Measurements from ENCODE around the gene GM2A.
A peak's percentile ranks its signal among the peaks of the same experiment; 100 is the strongest.

Gene GM2A

DNA sequence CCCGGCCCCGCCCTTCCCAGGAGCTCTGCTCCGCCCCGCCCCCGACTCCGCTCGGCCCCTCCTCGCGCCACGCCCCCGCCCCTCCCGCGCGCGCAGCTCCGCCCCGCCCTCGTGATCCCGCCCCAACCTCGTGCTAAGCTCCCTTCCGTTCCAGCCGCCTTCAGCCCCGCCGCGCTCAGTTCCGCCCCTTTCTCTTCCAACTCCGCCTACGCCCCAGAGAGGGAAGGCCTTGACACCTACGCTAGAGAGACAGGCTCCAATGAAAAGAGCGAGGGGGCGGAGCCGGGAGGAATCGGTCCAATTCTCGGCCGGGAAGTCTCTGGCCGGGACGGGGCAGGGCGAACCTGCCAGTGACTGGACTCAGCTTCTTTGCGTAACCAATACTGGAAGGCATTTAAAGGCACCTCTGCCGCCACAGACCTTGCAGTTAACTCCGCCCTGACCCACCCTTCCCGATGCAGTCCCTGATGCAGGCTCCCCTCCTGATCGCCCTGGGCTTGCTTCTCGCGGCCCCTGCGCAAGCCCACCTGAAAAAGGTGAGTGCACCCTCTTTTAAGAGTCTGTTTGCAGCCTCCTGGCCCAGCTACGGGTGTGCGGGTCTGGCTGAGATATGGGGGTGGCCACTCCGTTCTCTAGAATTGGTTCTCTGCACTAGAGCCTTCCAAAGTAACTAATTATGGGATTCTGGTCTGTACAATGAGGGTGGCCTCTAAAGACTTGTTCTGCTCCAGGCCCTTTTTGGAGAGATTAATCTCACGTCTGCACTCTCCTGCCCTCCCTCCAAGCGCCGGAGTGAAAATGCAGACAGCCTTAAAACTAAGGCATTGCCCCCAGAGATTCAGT, at the start of gene GM2A:
TSS of gene GM2A (plus strand) at position 424 of the 843 bp plus-strand sequence. CDS start at position 456, 32 bp downstream.
- Mint-ChIP-seq H3K9me3 (no peaks in the 10 kb centered on the region), H3K4me3 (peak within 1 kb of the TSS; percentile 89), H3K4me1 (ENCODE audit: low read depth) (peaks cover 49% of the 10 kb centered on the region)

DNA sequence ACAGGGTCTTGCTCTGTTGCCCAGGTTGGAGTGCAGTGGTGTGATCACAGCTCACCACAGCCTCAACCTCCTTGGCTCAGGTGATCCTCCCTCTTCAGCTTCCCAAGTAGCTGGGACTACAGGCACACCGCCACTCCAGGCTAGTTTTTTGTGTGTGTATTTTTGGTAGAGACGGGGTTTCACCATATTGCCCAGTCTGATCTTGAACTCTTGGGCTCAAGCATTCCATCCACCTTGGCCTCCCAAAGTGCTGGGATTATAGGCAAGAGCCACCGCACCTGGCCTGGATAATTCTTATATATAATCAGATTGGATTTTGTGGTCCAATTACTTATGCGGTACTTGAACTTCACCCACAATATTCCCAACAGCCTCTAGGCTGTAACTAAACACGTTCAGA, 48.9 kb upstream of the GM2A start:
- Mint-ChIP-seq H3K27me3 (no peaks in the 10 kb centered on the region), H3K36me3 (ENCODE audit: low read depth) (peaks cover 33% of the 10 kb centered on the region), H3K4me3 (no peak overlapping the region), H3K4me1 (ENCODE audit: low read depth) (peaks cover 56% of the 10 kb centered on the region), H3K9me3 (no peaks in the 10 kb centered on the region), H3K27ac (peak overlapping the region; percentile 71)
- peak; percentile 16 for DNase-seq

More for the DNA sequence above, at the start of gene GM2A:
- peak; percentile 96 for DNase-seq
- no peaks in the 10 kb centered on the region for H3K27me3 Mint-ChIP-seq
- H3K36me3 Mint-ChIP-seq (ENCODE audit: low read depth): peaks cover 2% of the 10 kb centered on the region
- peak within 1 kb of the TSS; percentile 94 for H3K27ac Mint-ChIP-seq

DNA sequence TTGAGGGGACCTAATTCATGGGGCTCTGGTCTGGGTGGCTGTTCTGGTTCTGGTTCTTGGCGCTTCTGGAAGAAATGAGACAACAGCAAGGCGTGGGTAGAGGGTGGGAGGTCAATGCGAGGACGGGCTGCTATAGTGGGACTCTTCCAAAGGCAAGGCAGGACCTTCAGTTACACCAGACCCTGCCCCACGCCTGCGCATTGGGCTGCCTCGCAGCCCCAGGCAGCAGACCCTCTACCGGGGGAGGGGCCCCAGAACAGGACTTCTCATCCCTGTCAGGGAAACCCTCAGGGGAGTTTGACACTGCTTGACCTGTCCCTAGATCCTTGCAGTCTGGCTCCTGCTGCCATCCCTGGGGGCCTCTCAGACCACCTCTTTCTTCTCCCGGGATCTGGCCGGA, 47.6 kb upstream of the GM2A start:
- peaks cover 64% of the 10 kb centered on the region for H3K4me1 Mint-ChIP-seq (ENCODE audit: low read depth)
- peaks cover 23% of the 10 kb centered on the region for H3K36me3 Mint-ChIP-seq (ENCODE audit: low read depth)
- no peak overlapping the region for H3K4me3 Mint-ChIP-seq
- no peaks in the 10 kb centered on the region for H3K9me3 Mint-ChIP-seq
- peak; percentile 28 for DNase-seq
- H3K27me3 Mint-ChIP-seq: no peaks in the 10 kb centered on the region
- peak overlapping the region; percentile 56 for H3K27ac Mint-ChIP-seq

DNA sequence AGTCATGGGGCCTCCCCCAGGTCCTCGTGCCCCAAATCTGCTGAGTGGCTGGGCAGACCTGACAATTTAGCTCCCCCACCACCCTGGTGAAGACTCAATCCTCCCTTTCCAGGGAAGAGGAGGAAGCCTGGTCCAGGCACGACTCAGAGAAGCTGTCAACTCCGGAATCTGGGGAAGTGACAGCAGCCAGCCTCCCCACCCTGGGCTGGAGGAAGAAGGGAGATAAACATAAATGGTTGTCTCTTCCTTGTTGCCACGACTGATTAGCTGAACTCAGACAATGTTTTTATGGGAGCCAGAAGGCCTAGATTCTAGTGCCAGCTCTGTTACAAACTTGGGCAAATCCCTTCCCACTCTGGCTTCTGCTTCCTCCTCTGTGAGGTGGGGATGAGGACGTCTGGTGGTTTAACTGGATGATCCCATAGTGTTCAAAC, 44.5 kb upstream of the GM2A start:
- no peaks in the 10 kb centered on the region for H3K9me3 Mint-ChIP-seq
- DNase-seq: peak; percentile 37
- no peak overlapping the region for H3K4me3 Mint-ChIP-seq
- peaks cover 73% of the 10 kb centered on the region for H3K4me1 Mint-ChIP-seq (ENCODE audit: low read depth)
- H3K27ac Mint-ChIP-seq: peak overlapping the region; percentile 89
- H3K36me3 Mint-ChIP-seq (ENCODE audit: low read depth): peaks cover 18% of the 10 kb centered on the region
- no peaks in the 10 kb centered on the region for H3K27me3 Mint-ChIP-seq

DNA sequence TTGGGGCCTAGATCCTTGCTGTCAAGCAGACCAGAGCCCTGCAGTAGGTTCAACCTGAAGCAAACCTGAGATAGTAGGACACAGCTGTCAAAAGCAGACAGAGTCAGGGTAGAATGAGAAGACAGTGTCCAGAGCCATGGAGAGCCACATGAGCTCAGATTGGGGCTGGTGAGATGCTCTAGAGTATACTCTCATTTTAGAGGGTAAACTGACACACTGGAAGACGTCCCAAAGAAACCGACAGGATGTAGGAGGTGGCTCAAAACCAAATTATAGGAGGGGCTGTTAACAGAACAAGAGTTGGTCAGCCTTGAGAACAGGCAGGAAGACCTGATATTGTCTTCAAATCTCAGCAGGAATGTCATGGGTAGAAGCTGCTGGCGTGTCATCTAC, 40.6 kb upstream of the GM2A start:
- H3K4me1 Mint-ChIP-seq (ENCODE audit: low read depth): peaks cover 87% of the 10 kb centered on the region
- peak overlapping the region; percentile 92 for H3K27ac Mint-ChIP-seq
- peaks cover 44% of the 10 kb centered on the region for H3K36me3 Mint-ChIP-seq (ENCODE audit: low read depth)
- no peak for DNase-seq
- H3K27me3 Mint-ChIP-seq: no peaks in the 10 kb centered on the region
- peak overlapping the region; percentile 82 for H3K4me3 Mint-ChIP-seq
- H3K9me3 Mint-ChIP-seq: no peaks in the 10 kb centered on the region

DNA sequence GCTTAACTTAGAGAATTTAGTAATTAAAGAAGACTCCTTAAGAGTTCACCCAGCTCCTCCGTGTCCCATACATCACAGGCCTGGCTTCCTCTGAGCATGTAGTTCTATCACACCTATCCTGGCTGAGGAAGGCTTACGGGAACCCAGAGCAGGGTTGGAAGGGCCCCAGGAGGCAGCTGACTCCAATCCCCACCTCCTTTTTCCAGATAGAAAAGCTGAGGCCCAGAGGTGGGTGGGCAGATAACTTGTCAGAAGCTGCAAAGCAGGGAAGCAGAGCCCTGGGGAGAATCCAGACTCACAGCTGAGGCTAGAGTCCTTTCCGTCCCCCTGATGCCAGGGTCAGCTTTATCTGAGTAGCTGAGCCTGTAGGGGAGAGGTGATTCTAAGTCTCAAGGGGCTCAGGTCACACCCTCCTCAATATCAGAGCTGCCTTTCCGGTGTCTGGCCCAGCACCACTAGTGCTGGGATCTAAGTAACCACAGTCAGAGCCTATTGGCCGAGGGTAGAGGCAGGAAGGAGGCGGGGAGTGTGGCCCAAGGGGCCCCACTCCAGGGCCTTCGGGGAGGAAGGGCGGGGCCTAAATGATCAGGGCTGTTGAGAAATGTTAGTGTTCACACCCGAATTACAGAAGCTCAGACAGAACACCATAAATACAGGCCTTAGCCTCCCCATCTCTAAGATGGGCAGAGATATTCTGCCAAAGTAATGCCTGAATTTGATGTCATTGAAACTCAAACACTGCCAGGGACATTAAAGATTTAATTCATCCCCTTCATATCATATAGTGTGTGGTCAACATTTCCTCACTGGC, 39.0 kb upstream of the GM2A start:
- peak; percentile 83 for DNase-seq
- Mint-ChIP-seq H3K27ac (peak overlapping the region; percentile 97), H3K4me3 (peak overlapping the region; percentile 82), H3K4me1 (ENCODE audit: low read depth) (peaks cover 88% of the 10 kb centered on the region), H3K27me3 (no peaks in the 10 kb centered on the region), H3K36me3 (ENCODE audit: low read depth) (peaks cover 57% of the 10 kb centered on the region), H3K9me3 (no peaks in the 10 kb centered on the region)

DNA sequence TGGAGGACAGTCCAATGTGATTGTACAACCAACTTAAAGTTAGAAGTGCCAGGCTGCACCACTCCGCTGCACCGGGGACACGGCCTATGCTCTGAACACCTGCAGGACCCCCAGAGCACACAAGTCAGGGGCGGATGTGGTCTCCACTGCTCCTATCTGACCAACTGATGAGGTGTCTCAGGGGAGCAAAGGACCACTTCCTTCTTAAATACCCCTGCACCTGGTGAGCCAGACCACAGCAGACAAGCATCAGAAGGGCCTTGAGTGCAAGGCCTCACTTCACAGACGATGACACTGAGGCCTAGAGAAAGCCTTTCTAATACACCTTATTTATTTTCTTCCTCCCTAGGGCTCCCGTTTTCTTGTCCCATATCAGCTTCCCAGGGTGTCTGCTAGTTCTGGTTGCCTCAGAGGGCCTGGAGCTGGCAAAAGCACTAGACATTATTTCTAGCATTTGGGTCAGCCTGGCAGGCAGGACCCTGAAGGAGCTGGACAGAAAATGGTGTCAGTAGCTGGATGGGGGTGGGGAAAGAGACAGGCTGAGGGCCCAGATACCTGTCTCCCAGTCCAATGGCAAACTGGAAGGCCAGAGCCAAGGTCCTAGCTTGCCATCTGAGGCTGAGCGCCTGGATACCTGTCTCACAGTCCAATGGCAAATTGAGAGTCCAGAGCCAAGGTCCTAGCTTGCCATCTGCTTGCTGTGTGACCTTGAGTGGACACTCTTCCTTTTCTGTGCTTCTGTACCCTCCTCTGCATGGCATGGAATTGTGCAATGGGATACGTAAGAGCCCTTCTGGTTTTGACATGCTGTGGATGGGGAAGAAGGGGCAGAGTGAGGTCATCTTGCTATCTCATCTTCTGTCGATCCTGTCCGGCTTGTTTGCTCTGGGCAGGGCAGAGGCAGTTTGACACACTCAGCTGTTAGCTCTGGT, 38.1 kb upstream of the GM2A start:
- peaks cover 63% of the 10 kb centered on the region for H3K36me3 Mint-ChIP-seq (ENCODE audit: low read depth)
- no peaks in the 10 kb centered on the region for H3K9me3 Mint-ChIP-seq
- no peaks in the 10 kb centered on the region for H3K27me3 Mint-ChIP-seq
- H3K27ac Mint-ChIP-seq: peak overlapping the region; percentile 97
- peaks cover 88% of the 10 kb centered on the region for H3K4me1 Mint-ChIP-seq (ENCODE audit: low read depth)
- peak; percentile 54 for DNase-seq
- H3K4me3 Mint-ChIP-seq: peak overlapping the region; percentile 82

DNA sequence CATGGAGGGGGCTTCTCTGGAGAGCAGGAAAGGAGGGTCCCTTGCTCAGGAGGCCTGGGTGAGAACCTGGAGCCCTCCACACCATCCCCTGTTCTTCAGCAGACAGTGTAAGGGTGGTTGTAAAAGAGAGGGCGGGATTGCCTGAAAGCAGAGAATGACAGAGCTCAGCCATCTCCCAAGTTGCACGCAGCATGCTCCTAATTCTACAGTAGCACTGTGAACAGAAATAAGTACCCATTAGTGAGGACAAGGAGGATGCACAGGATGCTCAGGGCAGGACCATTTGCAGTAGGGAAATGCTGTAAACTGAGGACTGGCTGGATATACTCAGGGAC, 37.5 kb upstream of the GM2A start:
- peak overlapping the region; percentile 82 for H3K4me3 Mint-ChIP-seq
- no peaks in the 10 kb centered on the region for H3K27me3 Mint-ChIP-seq
- DNase-seq: peak; percentile 42

DNA sequence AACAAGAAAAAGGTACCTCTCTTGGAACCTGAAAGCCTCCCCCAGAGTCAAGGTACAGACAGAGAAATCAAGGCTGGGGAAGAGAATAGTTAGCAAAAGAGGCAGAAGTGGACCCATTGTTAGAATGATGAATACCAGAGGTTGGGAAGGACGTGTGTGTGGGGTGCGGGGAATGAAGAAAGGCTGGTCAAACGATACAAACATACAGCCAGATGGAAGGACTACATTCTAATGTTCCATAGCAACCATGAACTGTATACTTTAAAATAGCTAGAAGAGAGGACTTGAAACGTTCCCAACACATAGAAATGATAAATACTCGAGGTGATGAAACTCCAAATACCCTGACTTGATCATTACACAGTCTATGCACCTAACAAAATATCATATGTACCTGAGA, 36.2 kb upstream of the GM2A start:
- Mint-ChIP-seq H3K27ac (peak overlapping the region; percentile 67), H3K4me3 (no peak overlapping the region)

More for the DNA sequence above, 37.5 kb upstream of the GM2A start:
- Mint-ChIP-seq H3K9me3 (no peaks in the 10 kb centered on the region), H3K4me1 (ENCODE audit: low read depth) (peaks cover 89% of the 10 kb centered on the region), H3K36me3 (ENCODE audit: low read depth) (peaks cover 69% of the 10 kb centered on the region), H3K27ac (peak overlapping the region; percentile 97)

DNA sequence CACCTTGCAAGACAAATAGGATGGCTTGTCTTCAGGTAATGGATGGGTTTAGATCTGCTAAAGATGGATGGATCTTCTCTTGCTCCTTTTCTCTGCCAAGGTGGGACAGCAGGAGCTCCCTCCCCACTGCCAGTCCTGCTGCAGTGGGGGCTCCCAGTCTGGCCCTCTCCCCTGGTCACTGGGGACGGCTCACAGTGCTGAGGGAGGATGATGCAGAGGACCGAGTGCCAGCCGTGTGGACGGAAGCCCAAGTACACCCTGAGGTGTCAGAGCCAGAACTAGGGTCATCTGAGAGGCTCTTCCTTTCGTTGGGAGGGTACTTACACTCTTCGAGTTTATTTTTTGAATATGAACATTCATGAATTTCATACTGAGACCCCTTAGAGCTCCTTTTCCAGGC, 34.8 kb upstream of the GM2A start:
- Mint-ChIP-seq H3K27ac (peak overlapping the region; percentile 87), H3K4me1 (ENCODE audit: low read depth) (peaks cover 94% of the 10 kb centered on the region), H3K27me3 (no peaks in the 10 kb centered on the region), H3K36me3 (ENCODE audit: low read depth) (peaks cover 69% of the 10 kb centered on the region), H3K9me3 (no peaks in the 10 kb centered on the region), H3K4me3 (no peak overlapping the region)
- peak; percentile 22 for DNase-seq

More for the DNA sequence above, 36.2 kb upstream of the GM2A start:
- no peak for DNase-seq
- Mint-ChIP-seq H3K4me1 (ENCODE audit: low read depth) (peaks cover 90% of the 10 kb centered on the region), H3K9me3 (no peaks in the 10 kb centered on the region), H3K27me3 (no peaks in the 10 kb centered on the region), H3K36me3 (ENCODE audit: low read depth) (peaks cover 75% of the 10 kb centered on the region)

DNA sequence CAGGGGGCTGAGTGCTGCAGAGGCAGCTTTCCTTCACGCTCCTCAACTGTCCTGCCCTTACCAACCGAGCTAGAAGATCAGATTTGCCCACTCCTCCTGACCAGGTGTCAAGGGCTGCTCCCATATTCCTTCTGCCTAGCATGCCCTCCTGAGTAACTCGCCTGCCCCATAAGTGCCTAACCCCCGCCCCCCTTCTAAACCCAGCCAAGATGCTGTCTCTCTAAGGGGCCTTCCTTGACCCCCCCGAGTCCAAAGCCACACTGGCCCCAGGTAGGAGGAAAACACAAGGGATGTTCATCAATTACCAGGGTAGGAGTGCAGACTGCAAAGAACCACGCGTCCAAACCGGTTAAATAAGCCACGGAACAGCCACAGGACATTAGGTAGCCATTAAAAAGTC, 33.8 kb upstream of the GM2A start:
- Mint-ChIP-seq H3K4me1 (ENCODE audit: low read depth) (peaks cover 86% of the 10 kb centered on the region), H3K36me3 (ENCODE audit: low read depth) (peaks cover 73% of the 10 kb centered on the region), H3K4me3 (no peak overlapping the region), H3K9me3 (no peaks in the 10 kb centered on the region), H3K27ac (peak overlapping the region; percentile 87), H3K27me3 (no peaks in the 10 kb centered on the region)
- no peak for DNase-seq

DNA sequence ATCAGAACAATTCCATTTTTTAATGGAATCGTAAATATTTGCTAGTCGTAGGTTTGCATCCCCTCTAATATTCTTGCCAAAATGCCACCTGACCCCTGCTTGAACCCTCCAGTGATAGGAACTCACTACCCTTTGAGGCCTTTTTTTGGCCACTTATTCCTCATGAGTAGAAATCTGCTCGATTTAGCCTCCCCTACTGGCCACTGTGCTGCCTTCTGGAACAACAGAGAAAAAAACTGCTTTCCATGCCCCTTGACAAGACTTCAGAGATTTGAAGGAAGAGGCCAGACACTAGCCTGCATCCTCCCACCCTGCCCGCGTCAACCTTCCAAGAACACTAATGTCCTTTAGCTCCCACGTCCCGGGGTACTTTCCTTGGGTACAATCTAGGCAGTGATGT, 33.2 kb upstream of the GM2A start:
- Mint-ChIP-seq H3K9me3 (no peaks in the 10 kb centered on the region), H3K27ac (peak overlapping the region; percentile 90), H3K4me1 (ENCODE audit: low read depth) (peaks cover 85% of the 10 kb centered on the region), H3K36me3 (ENCODE audit: low read depth) (peaks cover 67% of the 10 kb centered on the region), H3K27me3 (no peaks in the 10 kb centered on the region), H3K4me3 (no peak overlapping the region)
- DNase-seq: no peak

DNA sequence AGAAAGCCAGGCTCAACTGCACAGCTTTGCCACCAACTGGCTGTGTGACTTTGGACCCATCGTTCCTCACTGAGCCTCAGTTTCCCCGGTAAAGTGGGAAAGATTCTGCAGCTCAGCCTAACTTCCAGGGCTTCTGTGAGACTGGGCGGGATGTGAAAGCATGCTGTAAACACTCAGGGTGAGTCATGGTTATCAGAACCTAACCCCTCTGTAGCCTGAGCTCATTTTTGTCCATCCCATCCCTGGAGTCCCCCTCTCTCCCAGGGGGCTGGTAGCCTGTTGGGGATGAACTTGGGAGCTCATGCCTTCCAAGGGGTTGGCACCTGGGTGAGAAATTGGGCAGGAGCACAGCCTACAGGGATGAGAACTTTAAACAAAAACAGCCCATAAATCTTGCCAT, 31.4 kb upstream of the GM2A start:
- peak overlapping the region; percentile 87 for H3K4me3 Mint-ChIP-seq
- peak overlapping the region; percentile 90 for H3K27ac Mint-ChIP-seq
- no peaks in the 10 kb centered on the region for H3K9me3 Mint-ChIP-seq
- no peaks in the 10 kb centered on the region for H3K27me3 Mint-ChIP-seq
- H3K4me1 Mint-ChIP-seq (ENCODE audit: low read depth): peaks cover 79% of the 10 kb centered on the region
- no peak for DNase-seq
- peaks cover 50% of the 10 kb centered on the region for H3K36me3 Mint-ChIP-seq (ENCODE audit: low read depth)

All from activated T-cell treated with anti-CD3 and anti-CD28 coated beads, Interleukin-2, amount 50 U/mL, for 24 hours (primary cell).